NCI-H2107 treated with DMSO at 0.1 percent for 48 hours (cell line): Measurements from ENCODE around the gene PRUNE2.
"Not testable (repeated sequence)": the region's sequence is repeated elsewhere in the genome, so short reads cannot be mapped to it uniquely, and the experiment has no call there.

ENCODE experiments used
- DNase-seq: peaks from one replicate; lab custom pipeline; 2025; ENCODE audit not compliant: unreplicated experiment; lab: John Stamatoyannopoulos, UW

PRUNE2 gene

DNA sequence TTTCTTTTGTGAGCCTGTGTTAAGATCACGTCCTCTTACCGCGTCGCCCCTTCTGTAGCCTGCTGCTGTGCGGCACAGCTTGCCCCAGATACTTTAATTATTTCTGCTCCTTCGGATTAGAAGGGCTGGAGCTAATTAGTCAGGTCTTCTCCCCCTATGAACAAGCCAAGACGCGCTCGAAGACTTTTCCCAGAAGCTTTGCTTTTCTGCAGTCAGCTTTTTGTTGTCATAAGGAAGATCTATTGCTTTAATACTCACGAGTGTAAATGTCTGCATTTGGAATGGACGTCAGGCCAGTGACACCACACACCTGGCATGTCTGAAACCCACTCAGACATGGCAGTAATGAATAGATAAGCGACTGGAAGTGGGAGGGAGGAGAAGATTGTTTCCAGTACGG is 37.0 kb downstream of the PRUNE2 start:
- no peak for DNase-seq

DNA sequence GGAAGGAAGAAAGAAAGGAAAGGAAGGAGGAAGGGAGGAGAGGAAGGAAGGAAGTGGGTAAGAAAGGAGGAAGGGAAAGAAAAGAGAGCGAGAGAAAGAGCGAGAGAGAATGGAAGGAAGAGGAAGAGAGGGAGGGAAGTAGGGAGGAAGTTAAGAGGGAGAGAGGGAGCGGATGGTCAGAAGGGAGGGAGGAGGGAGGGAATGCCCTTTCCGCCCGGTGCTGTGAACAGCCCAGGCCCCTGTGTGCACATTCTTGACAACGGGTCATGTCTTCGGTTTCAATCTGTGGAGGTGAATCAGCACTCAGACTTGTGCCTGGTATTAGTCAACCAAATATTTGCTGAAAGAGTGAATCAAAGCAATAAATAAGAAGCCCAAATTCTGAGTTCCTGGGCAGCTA is 39.2 kb downstream of the PRUNE2 start:
- DNase-seq = no peak

DNA sequence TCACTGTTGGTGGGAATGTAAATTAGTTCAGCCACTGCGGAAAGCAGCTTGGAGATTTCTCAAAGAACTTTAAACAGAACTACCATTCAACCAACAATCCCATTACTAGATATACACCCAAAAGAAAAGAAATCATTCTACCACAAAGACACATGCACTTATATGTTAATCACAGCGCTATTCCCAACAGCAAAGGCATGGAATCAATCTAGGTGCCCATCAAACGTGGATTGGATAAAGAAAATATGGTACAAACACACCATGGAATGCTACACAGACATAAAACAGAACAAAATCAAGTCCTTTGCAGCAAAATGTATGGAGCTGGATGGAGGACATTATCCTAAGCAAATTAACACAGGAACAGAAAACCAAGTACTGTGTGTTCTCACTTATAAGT is 42.1 kb downstream of the PRUNE2 start:
- DNase-seq = no peak

DNA sequence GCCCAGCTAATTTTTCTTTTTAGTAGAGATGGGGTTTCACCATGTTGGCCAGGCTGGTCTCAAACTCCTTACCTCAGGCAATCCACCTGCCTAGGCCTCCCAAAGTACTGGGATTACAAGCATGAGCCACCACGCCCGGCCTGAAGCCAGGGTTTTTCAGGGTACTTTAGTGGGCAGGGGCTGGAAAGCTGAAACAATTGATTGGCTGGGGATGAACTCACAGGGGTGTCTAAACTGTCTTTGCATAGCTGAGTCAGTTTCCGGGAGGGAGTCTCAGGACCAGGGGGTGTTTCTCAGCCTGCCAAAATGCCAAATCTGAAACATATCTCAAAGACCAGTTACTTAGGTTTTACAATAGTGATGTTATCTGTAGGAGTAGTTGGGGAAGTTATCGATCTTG is 46.1 kb downstream of the PRUNE2 start:
- no peak for DNase-seq

DNA sequence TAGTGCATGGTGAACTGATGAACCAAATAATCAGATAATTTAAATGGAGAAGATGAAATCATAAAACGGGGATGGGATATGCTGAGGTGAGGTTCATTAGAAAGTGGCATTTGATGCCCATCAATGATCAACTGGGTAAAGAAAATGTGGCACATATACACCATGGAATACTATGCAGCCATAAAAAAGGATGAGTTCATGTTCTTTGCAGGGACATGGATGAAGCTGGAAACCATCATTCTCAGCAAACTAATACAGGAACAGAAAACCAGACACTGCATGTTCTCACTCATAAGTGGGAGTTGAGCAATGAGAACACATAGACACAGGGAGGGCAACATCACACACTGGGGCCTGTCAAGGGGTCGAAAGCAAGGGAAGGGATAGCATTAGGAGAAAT is 47.7 kb downstream of the PRUNE2 start:
- not testable (repeated sequence) for DNase-seq

DNA sequence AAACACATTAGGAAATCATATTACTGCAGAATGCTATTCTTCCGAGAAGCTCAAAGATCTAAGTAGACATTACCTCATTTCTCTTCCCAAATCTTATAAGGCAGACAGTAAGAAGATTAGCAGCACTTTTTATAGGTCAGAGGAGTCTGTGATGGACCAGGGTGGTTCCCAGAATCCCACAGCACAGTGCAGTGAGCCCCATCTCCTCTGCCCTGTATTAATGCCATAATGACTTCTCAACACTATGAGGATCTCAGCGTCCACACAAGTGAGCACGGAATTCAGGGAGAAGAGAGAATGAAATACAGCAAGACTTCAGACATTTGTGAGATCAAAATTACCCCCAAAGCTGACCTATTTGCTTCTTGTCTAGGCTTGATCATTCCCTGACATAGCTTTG is 49.9 kb downstream of the PRUNE2 start:
- no peak for DNase-seq

DNA sequence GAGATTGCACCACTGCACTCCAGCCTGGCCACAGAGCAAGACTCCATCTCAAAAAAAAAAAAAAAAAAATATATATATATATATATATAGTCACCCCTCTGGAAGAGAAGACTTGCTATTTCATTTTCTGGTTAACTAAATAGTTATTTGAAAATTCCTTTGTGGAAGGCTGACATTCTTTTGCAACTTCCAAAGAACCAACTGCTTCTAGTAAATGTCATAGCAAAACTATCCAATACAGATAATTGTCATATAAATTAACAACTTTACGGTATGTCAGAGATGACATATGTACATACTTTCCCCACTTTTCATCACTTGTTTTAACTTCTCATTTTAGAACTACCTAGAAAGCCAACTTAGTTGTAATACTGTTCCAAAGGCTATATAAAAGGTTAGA is 50.9 kb downstream of the PRUNE2 start:
- DNase-seq = no peak

DNA sequence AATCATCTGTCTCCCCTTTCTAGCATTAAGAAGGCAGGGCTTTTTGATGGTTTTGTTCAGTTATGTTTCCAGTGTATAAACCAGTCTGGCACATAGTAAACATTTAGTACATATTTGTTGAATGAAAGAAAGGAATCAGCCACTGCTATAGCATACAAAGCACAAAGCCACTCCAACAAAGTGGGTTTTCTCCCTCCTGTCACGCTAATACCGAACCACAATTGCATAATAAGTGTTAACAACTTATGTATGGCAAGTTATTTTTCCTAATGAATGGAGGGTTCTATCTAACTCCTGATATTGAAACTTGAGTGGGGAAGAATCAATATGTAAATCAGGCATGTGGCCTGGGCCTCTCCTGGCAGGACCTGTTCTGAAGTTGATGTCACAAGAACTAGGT is 53.9 kb downstream of the PRUNE2 start:
- DNase-seq = no peak

DNA sequence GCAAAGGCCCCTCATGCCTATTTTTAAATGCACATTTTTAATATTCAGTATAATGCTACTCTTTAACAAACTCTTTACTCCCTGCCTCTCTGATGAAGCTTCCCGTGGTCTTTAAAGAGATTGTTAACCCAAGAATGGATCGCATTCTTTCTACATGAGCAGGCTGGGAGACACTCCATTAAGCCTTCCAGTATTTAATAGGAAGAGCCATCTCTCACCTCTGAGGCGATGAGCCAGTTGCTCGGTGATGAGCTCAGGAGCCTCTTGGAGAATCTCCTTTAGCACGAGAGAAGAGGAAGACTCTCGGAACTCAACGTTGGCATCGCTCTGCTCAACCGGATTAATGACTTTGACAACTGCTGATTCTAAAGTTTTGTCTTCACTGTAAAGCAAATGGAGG is 59.6 kb downstream of the PRUNE2 start:
- DNase-seq = no peak

DNA sequence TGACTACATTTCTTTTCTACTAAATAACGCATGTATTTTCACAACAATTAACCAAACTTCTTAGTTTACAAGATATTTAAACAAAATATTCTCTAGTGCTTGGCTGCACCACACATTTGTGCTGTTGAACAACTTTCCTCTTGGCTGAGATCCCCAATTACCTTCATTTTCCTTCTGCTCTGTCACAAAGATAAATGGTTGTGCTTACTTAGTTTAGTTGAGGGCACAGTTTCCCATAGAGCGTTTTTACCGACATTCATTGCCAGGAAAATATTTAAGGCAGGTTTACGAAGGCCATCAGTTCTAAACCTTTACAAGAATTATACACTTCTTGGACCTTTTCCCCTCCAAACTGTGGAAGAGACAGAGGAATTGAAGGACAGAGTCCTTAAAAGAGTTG is 60.7 kb downstream of the PRUNE2 start:
- DNase-seq = no peak

DNA sequence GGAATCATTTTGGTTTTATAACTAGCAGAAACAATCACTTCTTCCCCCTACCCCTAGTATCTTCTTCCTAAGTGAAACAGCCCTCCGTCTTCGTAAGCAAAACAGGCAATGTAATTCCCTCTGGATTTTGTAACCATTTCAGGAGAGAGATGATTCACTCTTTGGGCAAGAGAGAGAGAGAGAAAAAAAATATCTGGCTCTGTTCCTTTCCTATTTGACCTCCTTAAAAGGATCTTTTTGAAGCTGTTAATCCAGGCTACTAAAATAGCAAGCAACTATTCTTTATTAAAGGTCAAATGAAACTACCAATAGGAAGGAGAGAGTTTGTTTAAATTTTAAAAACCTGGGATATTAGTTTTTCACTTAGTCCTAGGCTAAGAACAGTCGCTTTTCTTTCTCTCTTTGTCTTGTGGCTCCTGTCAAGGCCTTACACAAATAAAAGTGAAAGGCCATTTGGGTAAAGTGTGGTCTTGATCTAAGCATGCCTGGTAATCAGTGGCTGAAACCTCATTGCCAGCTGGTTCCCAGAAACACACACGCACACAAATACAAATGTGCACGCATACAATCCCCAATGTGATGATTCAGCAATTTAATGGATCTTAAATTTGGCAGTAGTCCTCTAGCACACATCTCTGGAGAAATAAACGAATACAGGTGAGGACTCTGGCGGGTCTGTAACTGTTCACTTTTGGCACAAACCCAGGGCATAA is 70.2 kb downstream of the PRUNE2 start:
- DNase-seq = no peak

DNA sequence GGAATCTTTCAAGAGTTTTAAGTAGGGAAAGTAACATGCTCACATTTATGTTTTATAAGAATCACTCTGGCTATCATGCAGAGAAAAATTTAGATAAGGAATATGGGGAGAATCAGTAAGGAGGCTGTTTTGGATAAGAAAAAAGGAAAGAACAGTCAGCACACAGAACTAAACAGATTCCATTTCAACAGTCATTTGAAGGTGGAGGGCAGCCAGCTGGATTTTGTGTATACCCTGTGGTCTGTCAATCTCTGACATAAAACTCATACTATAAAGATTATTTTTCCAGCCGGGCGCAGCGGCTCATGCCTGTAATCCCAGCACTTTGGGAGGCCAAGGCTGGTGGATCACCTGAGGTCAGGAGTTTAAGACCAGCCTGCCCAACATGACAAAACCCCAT is 77.5 kb downstream of the PRUNE2 start:
- DNase-seq = no peak

DNA sequence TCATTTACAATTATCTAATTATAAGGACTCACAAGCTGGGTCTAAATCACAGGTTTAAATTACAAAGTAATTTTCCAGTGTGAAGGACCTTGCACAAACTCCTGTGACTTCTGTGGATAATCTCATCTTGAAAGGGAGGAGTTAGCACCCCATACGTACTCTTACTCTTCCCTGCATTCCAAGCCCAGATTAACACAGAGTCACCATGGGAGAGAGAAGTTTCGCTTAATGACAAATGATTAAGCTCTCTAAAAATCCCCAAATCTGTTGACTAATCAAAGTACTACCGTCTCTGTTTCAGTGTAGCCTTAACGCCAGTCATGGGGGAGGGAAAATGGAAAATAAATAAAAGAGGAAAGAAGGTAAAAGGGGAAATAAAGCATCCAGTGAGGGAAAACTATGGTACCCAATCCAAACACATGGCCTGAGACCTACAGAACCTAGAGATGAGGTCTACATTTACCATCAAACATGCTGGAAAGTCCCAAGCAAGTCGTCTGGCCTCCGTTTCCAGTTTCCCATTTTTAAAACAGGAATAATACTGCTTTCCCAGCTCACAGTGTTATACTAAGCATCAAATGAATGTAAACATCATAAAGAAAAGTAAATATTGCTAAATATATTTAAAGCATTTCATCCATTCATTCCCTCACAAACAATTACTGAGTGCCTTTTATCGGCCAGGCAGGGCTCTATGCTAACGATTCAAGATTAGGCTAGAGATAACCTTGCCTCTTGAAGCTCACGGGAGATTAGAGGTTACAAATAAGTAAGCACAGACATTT is 78.4 kb downstream of the PRUNE2 start:
- no peak for DNase-seq

DNA sequence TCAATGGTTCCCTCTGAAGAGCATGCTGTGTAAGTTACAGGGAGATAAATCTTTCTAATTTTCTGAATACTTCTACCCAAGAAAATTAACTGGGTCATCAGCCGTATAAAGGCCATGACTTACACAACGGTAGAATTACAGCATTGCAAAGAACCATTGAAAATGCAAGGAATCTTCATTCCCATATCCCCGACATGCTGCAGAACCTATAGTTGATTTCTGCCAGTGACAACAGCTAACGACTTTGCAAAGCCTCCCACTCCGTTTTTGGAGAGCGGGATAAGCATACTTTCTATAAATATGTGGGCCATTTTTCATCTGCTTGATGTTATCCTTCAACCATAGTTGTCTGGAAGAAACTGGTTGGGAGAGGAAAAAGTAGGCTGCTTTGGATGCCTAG is 85.5 kb downstream of the PRUNE2 start:
- no peak for DNase-seq

DNA sequence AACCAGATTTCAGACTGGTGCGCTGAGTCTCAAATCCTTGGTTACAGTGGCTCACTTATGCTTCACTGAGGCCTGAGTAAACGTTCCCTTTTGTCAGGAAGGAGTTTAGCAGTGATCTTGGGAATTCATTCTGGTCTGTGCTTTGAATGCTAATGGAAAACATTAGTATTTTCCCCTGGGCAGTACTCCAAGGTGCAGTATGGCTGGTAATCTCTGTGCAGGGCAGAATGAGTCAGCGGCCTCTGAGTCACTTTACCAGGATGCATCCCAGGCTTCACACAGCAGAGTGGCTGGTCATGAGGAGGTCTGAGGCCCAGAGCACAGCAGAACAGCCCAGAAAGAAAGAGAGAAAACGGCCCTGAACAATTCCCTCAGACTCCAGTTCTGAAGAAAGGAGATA is 87.6 kb downstream of the PRUNE2 start:
- DNase-seq = no peak

DNA sequence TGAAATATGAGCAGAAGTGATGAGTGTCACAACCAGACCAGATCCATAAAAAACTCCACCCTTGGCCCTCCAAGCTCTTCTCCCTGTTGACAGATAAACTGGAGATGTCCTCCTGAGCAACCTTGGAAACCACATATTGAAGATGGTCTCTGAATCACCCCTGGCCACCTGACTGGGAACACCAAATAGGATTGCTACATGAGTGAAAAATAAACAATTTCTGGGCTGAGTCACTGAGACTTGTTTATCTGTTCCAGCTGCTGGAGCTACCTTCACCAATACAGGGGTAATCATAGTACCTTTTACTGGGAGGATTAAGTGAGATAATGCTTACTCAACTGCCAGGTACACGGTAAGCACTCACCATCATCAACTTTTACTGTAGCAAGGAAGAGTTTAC is 88.4 kb downstream of the PRUNE2 start:
- DNase-seq = no peak

DNA sequence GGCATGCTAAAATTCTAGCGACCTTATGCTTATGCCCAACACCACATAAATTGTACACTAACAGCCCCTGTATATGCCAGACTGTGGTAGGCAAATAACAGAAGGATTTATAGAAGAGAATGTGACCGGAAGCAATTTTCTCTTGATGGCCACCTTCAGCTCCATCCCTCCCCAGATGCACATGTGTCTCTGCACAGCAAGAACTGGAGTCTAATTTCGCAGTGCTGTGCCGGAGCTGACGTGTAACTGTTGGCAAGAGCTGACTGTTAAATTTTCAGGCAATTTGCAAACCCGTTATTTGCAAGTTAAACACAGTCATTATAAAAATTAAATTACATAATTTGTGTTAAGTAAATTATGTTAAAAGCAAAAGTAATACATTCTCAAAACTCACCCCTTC is 93.3 kb downstream of the PRUNE2 start:
- DNase-seq = no peak

DNA sequence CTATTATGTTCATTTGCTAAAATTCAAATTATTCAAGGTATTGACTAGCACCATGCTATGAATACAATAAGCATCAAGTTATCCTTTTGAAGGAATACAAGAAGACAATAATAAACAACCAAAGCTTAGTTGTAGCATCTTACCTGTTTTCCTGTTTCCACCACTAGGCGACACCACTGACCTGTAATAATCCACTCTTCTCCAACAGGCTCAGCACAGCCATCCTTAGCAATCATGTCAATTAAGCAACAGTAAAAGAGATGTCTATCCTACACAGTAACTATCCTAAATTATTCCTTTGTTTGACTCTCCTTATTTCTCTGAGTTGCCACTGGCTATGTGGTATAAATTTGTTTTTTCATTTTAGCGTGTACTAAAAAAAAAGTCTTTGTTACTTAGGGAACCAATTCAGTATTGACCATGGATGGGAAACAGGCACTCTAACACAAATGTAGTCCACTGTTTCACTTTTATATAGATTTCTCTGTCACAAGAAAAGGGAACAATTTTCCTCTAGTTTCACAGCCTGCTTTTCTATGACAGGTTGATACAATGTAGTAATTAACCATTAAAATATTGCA is 95.4 kb downstream of the PRUNE2 start:
- peak; percentile 62 for DNase-seq

DNA sequence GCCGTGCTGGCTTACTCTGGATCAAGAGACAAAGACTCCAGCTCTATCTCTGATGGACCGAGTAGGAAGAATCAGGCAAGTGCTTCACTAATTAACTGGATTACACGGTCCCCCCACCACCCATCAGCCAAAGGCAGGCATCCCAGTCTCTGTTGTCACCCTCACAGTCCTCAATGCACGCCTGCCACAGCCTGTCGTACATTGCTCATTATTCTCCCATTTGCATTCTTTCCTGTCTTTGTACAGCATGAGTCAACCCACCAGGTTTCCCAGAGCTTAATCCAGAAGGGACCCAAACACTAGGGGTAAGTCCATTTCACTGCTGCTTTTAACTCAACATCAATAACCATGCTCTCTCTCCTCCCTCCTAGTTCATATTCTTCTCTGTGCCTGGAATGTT is 97.3 kb downstream of the PRUNE2 start:
- no peak for DNase-seq

DNA sequence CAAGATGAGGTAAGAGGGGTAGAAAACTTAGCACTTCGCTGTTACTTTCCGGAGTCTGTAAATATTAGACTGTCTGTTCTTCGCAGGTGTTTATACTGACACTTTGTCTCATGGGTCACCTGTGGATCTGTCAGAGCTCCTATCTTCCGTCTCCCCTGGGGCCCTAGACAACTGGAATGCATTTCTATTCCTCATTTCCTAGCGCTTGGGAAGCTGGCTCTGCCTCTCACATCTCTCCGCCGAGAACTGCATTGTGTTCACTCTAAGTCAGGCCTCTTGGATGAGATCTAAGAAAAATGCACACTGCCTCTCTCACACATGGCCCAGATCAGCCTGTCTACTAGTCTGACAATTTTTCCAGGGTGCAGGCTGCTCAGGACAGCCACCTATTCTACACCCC is 102.2 kb downstream of the PRUNE2 start:
- DNase-seq = no peak

DNA sequence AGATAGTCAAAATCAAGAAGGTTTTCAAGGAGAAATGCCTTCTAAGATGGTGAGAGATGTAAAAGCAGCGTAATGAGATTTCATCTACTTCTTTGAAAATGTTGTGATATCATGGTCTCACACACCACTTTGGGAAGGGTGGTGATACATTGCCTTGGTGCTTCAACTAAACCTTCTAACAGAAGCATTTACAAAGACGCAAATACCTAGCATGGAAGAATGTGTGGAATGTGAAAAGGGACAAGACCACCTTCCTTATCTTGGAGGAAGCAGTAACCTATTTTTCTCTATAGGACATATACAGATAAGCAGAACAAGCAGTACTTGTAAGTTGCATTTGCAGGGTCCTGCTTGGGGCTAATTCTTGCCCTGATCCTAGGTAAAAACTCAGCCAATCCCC is 102.8 kb downstream of the PRUNE2 start:
- no peak for DNase-seq

DNA sequence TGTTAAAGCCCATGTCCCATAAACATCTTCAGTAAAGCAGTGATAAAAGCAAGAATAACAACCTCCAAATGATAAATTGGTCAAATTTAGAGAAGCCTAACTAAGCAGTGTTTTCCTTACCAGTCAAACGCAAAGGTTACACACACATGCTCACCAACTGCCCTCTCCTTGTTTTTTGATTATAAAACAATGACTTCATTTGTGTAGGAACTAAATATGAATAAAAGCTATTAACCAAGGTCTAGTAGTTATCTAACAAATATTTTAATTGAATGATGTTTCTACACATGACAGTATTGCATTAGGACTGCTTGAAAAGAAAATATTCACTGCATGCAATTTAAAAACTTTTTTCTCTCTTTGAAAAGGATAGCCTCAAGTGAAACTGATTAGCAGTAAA is 105.0 kb downstream of the PRUNE2 start:
- DNase-seq = no peak
